Measurements from ENCODE around the gene MAP3K9.

MAP3K9 gene

DNA sequence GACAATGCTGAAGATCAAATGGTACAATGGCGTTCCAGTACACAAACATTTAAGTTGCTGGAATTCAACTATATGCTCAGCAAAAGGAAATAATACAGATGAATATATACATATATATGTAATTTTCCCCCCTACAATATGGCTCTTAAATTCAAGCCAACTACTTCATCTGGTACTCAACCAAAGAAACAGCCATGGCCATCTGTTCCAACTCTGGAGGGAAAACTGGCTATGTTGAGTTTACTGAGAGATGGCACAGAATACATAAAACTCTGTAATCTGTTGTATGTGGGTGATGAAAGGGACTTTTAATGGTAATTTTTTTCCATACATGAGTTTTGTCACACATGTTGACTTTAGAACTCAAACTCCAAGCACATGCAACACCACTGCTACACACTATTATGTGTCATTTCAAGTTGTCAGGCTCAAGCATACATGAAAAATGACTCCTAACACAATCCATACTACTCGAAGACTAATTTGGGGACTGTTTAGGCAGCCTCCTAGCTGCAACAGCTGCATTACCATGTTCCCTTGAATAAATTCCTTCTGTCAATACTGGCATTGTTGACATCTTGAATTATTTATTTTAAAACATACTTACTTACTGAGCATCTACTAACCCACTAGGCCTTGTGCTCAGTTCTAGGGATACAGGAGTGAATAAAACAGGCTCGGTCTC lies 38.2 kb upstream of the MAP3K9 start:
- TF ChIP-seq CTCF (conservative IDR thresholded peaks at IDR 0.05; ENCODE audit: control insufficient read depth, insufficient read depth, low read depth, low read length), result no peak
- no peak for DNase-seq (ENCODE audit: low read depth)
- H3K4me3 ChIP-seq (ENCODE audit: control insufficient read depth, low read depth, low read length), result no peak overlapping the region

DNA sequence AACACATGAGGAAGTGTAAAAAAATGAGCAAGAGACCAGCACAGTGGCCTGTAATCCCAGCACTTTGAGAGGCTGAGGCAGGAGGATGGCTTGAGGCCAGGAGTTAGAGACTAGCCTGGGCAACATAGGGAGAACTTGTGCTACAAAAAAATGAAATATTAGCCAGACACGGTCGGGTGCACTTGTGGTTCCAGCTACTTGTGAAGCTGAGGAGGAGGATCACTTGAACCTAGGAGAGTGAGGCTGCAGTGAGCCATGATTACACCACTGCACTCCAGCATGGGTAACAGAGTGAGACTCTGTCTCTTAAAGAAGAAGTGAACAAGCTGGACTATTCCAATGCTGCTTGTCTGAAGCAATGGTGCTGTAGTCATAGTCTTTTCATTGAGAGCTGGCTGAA lies 36.3 kb upstream of the MAP3K9 start:
- no peak for DNase-seq (ENCODE audit: low read depth)
- no peak for TF ChIP-seq CTCF (conservative IDR thresholded peaks at IDR 0.05; ENCODE audit: control insufficient read depth, insufficient read depth, low read depth, low read length)
- no peak overlapping the region for H3K4me3 ChIP-seq (ENCODE audit: control insufficient read depth, low read depth, low read length)

DNA sequence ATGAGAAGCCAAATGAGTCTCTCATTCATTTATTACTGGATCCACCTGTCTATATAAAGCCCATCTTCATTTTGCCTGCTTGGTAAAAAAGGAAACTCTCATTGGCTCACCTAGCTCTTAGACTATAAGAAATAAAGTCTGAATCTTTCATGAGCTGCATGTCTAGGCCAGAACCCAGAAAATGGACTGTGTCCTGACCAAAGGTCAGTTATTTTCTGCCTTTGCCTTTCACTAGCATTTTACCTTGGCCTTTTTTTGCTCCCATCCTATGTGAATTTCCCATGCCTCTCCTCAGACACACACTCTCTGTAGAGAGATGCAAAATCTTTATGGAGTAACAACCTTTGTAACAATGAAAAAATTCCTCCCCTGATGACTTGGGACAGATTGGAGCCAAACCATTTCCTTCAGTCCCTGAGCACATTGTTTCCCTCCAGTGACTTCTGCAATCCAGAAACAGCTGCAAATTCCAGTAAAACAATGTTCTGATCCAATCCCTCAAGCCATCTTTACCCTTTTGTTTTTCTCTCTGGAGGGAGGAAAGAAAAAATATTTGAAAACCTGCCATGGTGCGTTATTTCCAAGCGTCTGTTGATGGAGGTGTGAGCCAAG lies 33.6 kb upstream of the MAP3K9 start:
- TF ChIP-seq CTCF (conservative IDR thresholded peaks at IDR 0.05; ENCODE audit: control insufficient read depth, insufficient read depth, low read depth, low read length), result no peak
- no peak for DNase-seq (ENCODE audit: low read depth)

GRCh38 chr14:70838076-70838475 lies 28.8 kb upstream of the MAP3K9 start:
- no peak for DNase-seq (ENCODE audit: low read depth)
- no peak overlapping the region for H3K4me3 ChIP-seq (ENCODE audit: control insufficient read depth, low read depth, low read length)
- no peak for TF ChIP-seq CTCF (conservative IDR thresholded peaks at IDR 0.05; ENCODE audit: control insufficient read depth, insufficient read depth, low read depth, low read length)

More for the DNA sequence above, 33.6 kb upstream of the MAP3K9 start:
- no peak overlapping the region for H3K4me3 ChIP-seq (ENCODE audit: control insufficient read depth, low read depth, low read length)

- no peak for DNase-seq (ENCODE audit: low read depth)
- no peak for TF ChIP-seq CTCF (conservative IDR thresholded peaks at IDR 0.05; ENCODE audit: control insufficient read depth, insufficient read depth, low read depth, low read length)
- H3K4me3 ChIP-seq (ENCODE audit: control insufficient read depth, low read depth, low read length), result no peak overlapping the region
These were observed 27.6 kb upstream of the MAP3K9 start for GRCh38 chr14:70836946-70837345.

- no peak overlapping the region for H3K4me3 ChIP-seq (ENCODE audit: control insufficient read depth, low read depth, low read length)
- no peak for DNase-seq (ENCODE audit: low read depth)
- no peak for TF ChIP-seq CTCF (conservative IDR thresholded peaks at IDR 0.05; ENCODE audit: control insufficient read depth, insufficient read depth, low read depth, low read length)
These were observed 24.6 kb upstream of the MAP3K9 start for GRCh38 chr14:70833884-70834283.

All from fibroblast of mammary gland (primary cell).